Activated T-cell treated with anti-CD3 and anti-CD28 coated beads, Interleukin-2, amount 50 U/mL, for 4 hours (primary cell): ENCODE data around the gene OCRL. TPM values are rescaled to one million over a fixed set of nuclear protein-coding genes. Genes with fewer than 3 reads are reported as not detected.
"Not testable (repeated sequence)": the region's sequence is repeated elsewhere in the genome, so short reads cannot be mapped to it uniquely, and the experiment has no call there.

ENCODE experiments used
- ATAC-seq, 2 donors: fragments of 200-7000 bp; cut with Tn5 transposase; one replicate each; pipeline ENCODE4 v1.10.0; 2021
- DNase-seq: peaks from one replicate; pipeline ENCODE4 v3.0.0-alpha.2; 2020
- H3K27me3 Mint-ChIP-seq: one replicate; pipeline ENCODE4 v1.8.0; 2021; ENCODE audit warnings: low read depth, mixed read lengths
- H3K36me3 Mint-ChIP-seq: one replicate; pipeline ENCODE4 v1.8.0; 2022; ENCODE audit warnings: mixed read lengths; ENCODE audit not compliant: insufficient read depth
- H3K4me1 Mint-ChIP-seq: one replicate; pipeline ENCODE4 v1.8.0; 2021; ENCODE audit warnings: low read depth, mixed read lengths
- H3K4me3 Mint-ChIP-seq: one replicate; pipeline ENCODE4 v1.8.0; 2021; ENCODE audit warnings: mild to moderate bottlenecking, moderate library complexity, mixed read lengths
- H3K9me3 Mint-ChIP-seq: one replicate; pipeline ENCODE4 v1.8.0; 2021; ENCODE audit warnings: mixed read lengths
- total RNA-seq, 3 donors: library from RNA; stranded (reverse); gene quantifications; one replicate each; pipeline ENCODE4 v1.2.1, GENCODE V29; 2021

Gene OCRL
- total RNA-seq, 3 donors from 2014 or later, result 2.8 to 3.0 (median 3.0) TPM

GRCh38 chrX:129557844-129558480 is 17.9 kb downstream of the OCRL start:
- H3K36me3 Mint-ChIP-seq, result peaks cover 11% of the 10 kb centered on the region
- H3K4me1 Mint-ChIP-seq, result no peaks in the 10 kb centered on the region
- no peaks in the 10 kb centered on the region for H3K9me3 Mint-ChIP-seq
- DNase-seq, result no peak
- H3K27me3 Mint-ChIP-seq, result no peaks in the 10 kb centered on the region
- ATAC-seq, result no peak
- no peak overlapping the region for H3K4me3 Mint-ChIP-seq

DNA sequence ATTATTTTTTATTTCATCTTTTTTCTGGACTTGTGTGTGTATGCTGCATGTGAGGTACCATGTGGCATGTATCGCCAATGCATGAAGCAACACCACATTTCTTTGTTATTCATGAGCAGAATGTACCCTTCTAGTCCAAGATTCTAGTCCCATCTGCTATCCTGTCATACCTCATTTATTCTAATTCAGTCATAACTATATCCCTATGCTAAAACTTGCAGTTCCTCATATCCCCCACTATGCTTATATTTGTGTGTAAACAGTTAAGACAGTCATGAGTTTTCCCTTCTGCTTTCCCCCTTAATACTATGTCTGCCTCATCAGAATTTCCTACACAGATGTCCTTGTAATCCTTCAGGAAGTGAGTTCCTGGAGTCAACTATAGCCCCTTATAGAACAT is 19.7 kb downstream of the OCRL start:
- H3K27me3 Mint-ChIP-seq, result no peaks in the 10 kb centered on the region
- ATAC-seq, result no peak
- no peaks in the 10 kb centered on the region for H3K9me3 Mint-ChIP-seq
- H3K4me1 Mint-ChIP-seq, result no peaks in the 10 kb centered on the region
- H3K4me3 Mint-ChIP-seq, result no peak overlapping the region
- no peak for DNase-seq
- H3K36me3 Mint-ChIP-seq, result peaks cover 13% of the 10 kb centered on the region

DNA sequence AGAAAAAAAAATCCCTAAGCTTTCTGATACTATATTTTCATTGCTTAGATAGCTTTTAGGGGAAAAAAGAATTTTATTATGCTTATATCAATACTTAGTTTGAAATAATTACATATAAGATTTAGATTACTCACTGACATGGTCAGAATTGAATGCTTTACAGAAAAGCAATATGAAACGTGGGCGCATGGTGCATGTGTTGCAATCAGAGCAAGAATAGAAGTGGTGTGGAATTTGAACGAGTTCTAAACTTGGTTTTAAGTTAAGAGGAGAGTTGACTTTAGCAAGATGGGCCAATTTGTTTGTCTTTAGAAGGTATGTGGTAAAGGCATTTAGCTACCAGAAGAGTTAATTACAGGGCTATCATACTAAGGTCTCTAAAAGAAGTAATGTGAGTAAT is 21.4 kb downstream of the OCRL start:
- Mint-ChIP-seq H3K36me3 (peaks cover 13% of the 10 kb centered on the region), H3K9me3 (no peaks in the 10 kb centered on the region), H3K27me3 (no peaks in the 10 kb centered on the region), H3K4me1 (peaks cover 10% of the 10 kb centered on the region), H3K4me3 (no peak overlapping the region)
- ATAC-seq (no peak), DNase-seq (no peak)

DNA sequence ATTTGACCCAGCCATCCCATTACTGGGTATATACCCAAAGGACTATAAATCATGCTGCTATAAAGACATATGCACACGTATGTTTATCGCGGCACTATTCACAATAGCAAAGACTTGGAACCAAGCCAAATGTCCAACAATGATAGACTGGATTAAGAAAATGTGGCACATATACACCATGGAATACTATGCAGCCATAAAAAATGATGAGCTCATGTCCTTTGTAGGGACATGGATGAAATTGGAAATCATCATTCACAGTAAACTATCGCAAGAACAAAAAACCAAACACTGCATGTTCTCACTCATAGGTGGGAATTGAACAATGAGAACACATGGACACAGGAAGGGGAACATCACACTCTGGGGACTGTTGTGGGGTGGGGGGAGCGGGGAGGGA is 24.3 kb downstream of the OCRL start:
- not testable (repeated sequence) for H3K4me3 Mint-ChIP-seq, H3K9me3 Mint-ChIP-seq, DNase-seq, H3K27me3 Mint-ChIP-seq, H3K4me1 Mint-ChIP-seq, ATAC-seq
- peaks cover 17% of the 10 kb centered on the region for H3K36me3 Mint-ChIP-seq

GRCh38 chrX:129565046-129565650 is 25.1 kb downstream of the OCRL start:
- ATAC-seq (no peak), DNase-seq (no peak)
- no peaks in the 10 kb centered on the region for H3K27me3 Mint-ChIP-seq
- H3K9me3 Mint-ChIP-seq, result no peaks in the 10 kb centered on the region
- H3K4me3 Mint-ChIP-seq, result no peak overlapping the region
- peaks cover 14% of the 10 kb centered on the region for H3K36me3 Mint-ChIP-seq
- peaks cover 10% of the 10 kb centered on the region for H3K4me1 Mint-ChIP-seq

- Mint-ChIP-seq H3K4me3 (no peak overlapping the region), H3K36me3 (peaks cover 15% of the 10 kb centered on the region), H3K9me3 (no peaks in the 10 kb centered on the region), H3K27me3 (no peaks in the 10 kb centered on the region), H3K4me1 (peaks cover 10% of the 10 kb centered on the region)
- no peak for DNase-seq
- ATAC-seq, result no peak
These were observed 26.0 kb downstream of the OCRL start for GRCh38 chrX:129566073-129566472.

DNA sequence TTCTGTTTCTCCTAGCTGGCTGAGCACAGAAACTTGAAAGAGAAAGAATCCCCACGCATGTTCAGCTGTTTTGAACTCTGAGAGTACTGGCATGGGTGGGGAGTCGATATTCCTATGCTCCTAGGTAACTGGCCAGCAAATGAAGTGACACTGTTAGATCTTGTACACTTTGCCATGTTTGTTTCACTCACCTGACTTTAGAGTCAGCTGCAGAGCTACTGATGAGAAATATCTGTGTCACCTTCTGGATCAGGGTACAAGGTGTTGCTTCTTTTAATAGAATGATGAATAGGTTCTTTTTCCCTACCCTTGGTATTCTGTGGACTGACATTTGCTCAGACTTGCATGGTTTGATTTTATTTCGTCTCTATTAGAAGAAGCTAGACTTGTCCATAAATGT is 28.3 kb downstream of the OCRL start:
- Mint-ChIP-seq H3K27me3 (no peaks in the 10 kb centered on the region), H3K9me3 (no peaks in the 10 kb centered on the region), H3K36me3 (peaks cover 9% of the 10 kb centered on the region), H3K4me1 (peaks cover 10% of the 10 kb centered on the region), H3K4me3 (no peak overlapping the region)
- DNase-seq (no peak), ATAC-seq (no peak)

DNA sequence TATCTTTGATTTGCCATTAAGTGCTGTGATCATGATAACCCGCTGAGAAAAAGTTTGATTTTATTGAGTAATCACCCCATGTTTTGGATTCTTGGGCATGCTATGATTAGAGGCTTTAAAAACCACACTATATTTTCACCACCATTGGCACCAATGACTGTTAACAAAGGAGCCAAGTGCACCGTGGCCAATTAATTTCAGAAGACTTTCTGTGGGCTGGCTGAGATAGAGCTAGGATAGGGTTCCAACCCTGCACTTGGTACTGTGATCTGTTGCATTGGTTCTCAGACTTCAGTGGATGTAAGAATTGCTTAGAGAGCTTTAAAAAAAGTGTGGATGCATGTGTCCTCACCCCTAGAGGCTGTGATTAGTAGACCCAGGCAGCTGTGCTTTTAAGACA is 32.4 kb downstream of the OCRL start:
- ATAC-seq (no peak), DNase-seq (no peak)
- no peaks in the 10 kb centered on the region for H3K27me3 Mint-ChIP-seq
- H3K4me3 Mint-ChIP-seq, result no peak overlapping the region
- H3K4me1 Mint-ChIP-seq, result no peaks in the 10 kb centered on the region
- no peaks in the 10 kb centered on the region for H3K9me3 Mint-ChIP-seq
- H3K36me3 Mint-ChIP-seq, result peaks cover 11% of the 10 kb centered on the region

GRCh38 chrX:129573652-129574051 is 33.6 kb downstream of the OCRL start:
- ATAC-seq, H3K36me3 Mint-ChIP-seq, DNase-seq, H3K4me1 Mint-ChIP-seq, H3K4me3 Mint-ChIP-seq, H3K9me3 Mint-ChIP-seq, H3K27me3 Mint-ChIP-seq: not testable (repeated sequence)

GRCh38 chrX:129574214-129574613 is 34.2 kb downstream of the OCRL start:
- DNase-seq, result no peak
- no peaks in the 10 kb centered on the region for H3K4me1 Mint-ChIP-seq
- no peak for ATAC-seq
- no peaks in the 10 kb centered on the region for H3K9me3 Mint-ChIP-seq
- no peaks in the 10 kb centered on the region for H3K27me3 Mint-ChIP-seq
- H3K4me3 Mint-ChIP-seq, result no peak overlapping the region
- H3K36me3 Mint-ChIP-seq, result peaks cover 9% of the 10 kb centered on the region

DNA sequence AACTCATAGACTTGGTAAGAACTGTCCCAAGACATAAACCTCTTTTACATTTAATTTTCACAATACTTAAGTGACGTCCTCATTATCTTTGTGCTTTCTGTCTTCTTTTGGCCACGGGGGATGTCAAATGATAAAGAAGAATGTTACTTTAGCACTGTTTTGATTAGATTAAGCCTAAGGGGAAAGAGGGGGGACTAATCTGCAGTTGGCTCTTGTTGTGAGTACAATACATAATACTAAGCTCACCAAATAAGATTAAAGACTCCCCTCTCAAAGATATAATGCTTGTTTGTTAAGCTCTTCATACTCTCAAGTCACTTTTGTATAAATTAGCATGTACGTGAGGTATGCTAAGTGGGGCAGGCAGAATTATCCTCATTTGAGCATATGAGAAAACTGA is 36.5 kb downstream of the OCRL start:
- Mint-ChIP-seq H3K9me3 (no peaks in the 10 kb centered on the region), H3K4me1 (no peaks in the 10 kb centered on the region), H3K27me3 (no peaks in the 10 kb centered on the region), H3K36me3 (peaks cover 9% of the 10 kb centered on the region), H3K4me3 (no peak overlapping the region)
- ATAC-seq, result no peak
- DNase-seq, result no peak

GRCh38 chrX:129577473-129577872 is 37.4 kb downstream of the OCRL start:
- ATAC-seq (no peak), DNase-seq (no peak)
- Mint-ChIP-seq H3K9me3 (no peaks in the 10 kb centered on the region), H3K4me1 (no peaks in the 10 kb centered on the region), H3K27me3 (no peaks in the 10 kb centered on the region), H3K36me3 (peaks cover 9% of the 10 kb centered on the region), H3K4me3 (no peak overlapping the region)

GRCh38 chrX:129577877-129578276 is 37.8 kb downstream of the OCRL start:
- H3K4me1 Mint-ChIP-seq, result no peaks in the 10 kb centered on the region
- peaks cover 9% of the 10 kb centered on the region for H3K36me3 Mint-ChIP-seq
- no peak for ATAC-seq
- DNase-seq, result no peak
- H3K27me3 Mint-ChIP-seq, result no peaks in the 10 kb centered on the region
- no peaks in the 10 kb centered on the region for H3K9me3 Mint-ChIP-seq
- H3K4me3 Mint-ChIP-seq, result no peak overlapping the region

- ATAC-seq (no peak), DNase-seq (no peak)
- H3K4me3 Mint-ChIP-seq, result no peak overlapping the region
- no peaks in the 10 kb centered on the region for H3K9me3 Mint-ChIP-seq
- H3K36me3 Mint-ChIP-seq, result peaks cover 4% of the 10 kb centered on the region
- no peaks in the 10 kb centered on the region for H3K27me3 Mint-ChIP-seq
- H3K4me1 Mint-ChIP-seq, result no peaks in the 10 kb centered on the region
These were observed 41.8 kb downstream of the OCRL start for GRCh38 chrX:129581904-129582303.

- Mint-ChIP-seq H3K4me1 (no peaks in the 10 kb centered on the region), H3K27me3 (no peaks in the 10 kb centered on the region), H3K36me3 (peaks cover 5% of the 10 kb centered on the region), H3K9me3 (no peaks in the 10 kb centered on the region), H3K4me3 (no peak overlapping the region)
- ATAC-seq (no peak), DNase-seq (no peak)
These were observed 45.1 kb downstream of the OCRL start for GRCh38 chrX:129585167-129585566.
